ENCODE results near the gene MYO16.

The MYO16 gene

GRCh38 chr13:109244566-109244965 lies 615.2 kb downstream of the MYO16 start:
- no peak for TF ChIP-seq CTCF (IDR thresholded peaks at IDR 0.05; ENCODE audit: borderline replicate concordance, control extremely low read depth, extremely low read depth, insufficient read depth, missing control alignments)
- no peak for DNase-seq (ENCODE audit: low spot score)
- in situ Hi-C loops (cut with MboI; ENCODE audit: low sequenced_read_pairs, unreplicated experiment): no loop called here

- TF ChIP-seq CTCF (IDR thresholded peaks at IDR 0.05; ENCODE audit: borderline replicate concordance, control extremely low read depth, extremely low read depth, insufficient read depth, missing control alignments): no peak
- no peak for DNase-seq (ENCODE audit: low spot score)
- in situ Hi-C loops (cut with MboI; ENCODE audit: low sequenced_read_pairs, unreplicated experiment): no loop called here
Measured at GRCh38 chr13:109246001-109246400, 616.6 kb downstream of the MYO16 start.

- no peak for DNase-seq (ENCODE audit: low spot score)
- TF ChIP-seq CTCF (IDR thresholded peaks at IDR 0.05; ENCODE audit: borderline replicate concordance, control extremely low read depth, extremely low read depth, insufficient read depth, missing control alignments): no peak
- in situ Hi-C loops (cut with MboI; ENCODE audit: low sequenced_read_pairs, unreplicated experiment): no loop called here
Measured at GRCh38 chr13:109249780-109250528, 620.5 kb downstream of the MYO16 start.

GRCh38 chr13:109251956-109252355 lies 622.5 kb downstream of the MYO16 start:
- in situ Hi-C loops (cut with MboI; ENCODE audit: low sequenced_read_pairs, unreplicated experiment): no loop called here
- DNase-seq (ENCODE audit: low spot score): no peak
- no peak for TF ChIP-seq CTCF (IDR thresholded peaks at IDR 0.05; ENCODE audit: borderline replicate concordance, control extremely low read depth, extremely low read depth, insufficient read depth, missing control alignments)

- in situ Hi-C loops (cut with MboI; ENCODE audit: low sequenced_read_pairs, unreplicated experiment): no loop called here
- no peak for DNase-seq (ENCODE audit: low spot score)
- TF ChIP-seq CTCF (IDR thresholded peaks at IDR 0.05; ENCODE audit: borderline replicate concordance, control extremely low read depth, extremely low read depth, insufficient read depth, missing control alignments): no peak
Measured at GRCh38 chr13:109253316-109253715, 623.9 kb downstream of the MYO16 start.

- DNase-seq (ENCODE audit: low spot score): no peak
- in situ Hi-C loops (cut with MboI; ENCODE audit: low sequenced_read_pairs, unreplicated experiment): no loop called here
- TF ChIP-seq CTCF (IDR thresholded peaks at IDR 0.05; ENCODE audit: borderline replicate concordance, control extremely low read depth, extremely low read depth, insufficient read depth, missing control alignments): no peak
Measured at GRCh38 chr13:109254274-109254673, 624.9 kb downstream of the MYO16 start.

Data from GM13976 (cell line).